HG02623 (cell line): ENCODE results near the gene TMEM86A.

Experiments used
- ATAC-seq: cut with Tn5 transposase; IDR thresholded peaks from one replicate; pipeline ENCODE4 v1.9.1; 2021; ENCODE audit warnings: moderate library complexity; ENCODE audit not compliant: unreplicated experiment

The TMEM86A gene

GRCh38 chr11:18754308-18754707, 55.7 kb downstream of the TMEM86A start:
- ATAC-seq: no peak
